Activated T-cell treated with anti-CD3 and anti-CD28 coated beads for 4 hours (primary cell): ENCODE results near the gene HOXB4.

ENCODE experiments used
- DNase-seq: peaks from one replicate; pipeline ENCODE4 v3.0.0-alpha.2; 2020

The HOXB4 gene

GRCh38 chr17:48577946-48578615 is at the start of gene HOXB4:
Gene HOXB4 (minus strand): TSS chr17:48578350. CDS start chr17:48578319, 31 bp downstream.
- DNase-seq: peak; percentile 55

DNA sequence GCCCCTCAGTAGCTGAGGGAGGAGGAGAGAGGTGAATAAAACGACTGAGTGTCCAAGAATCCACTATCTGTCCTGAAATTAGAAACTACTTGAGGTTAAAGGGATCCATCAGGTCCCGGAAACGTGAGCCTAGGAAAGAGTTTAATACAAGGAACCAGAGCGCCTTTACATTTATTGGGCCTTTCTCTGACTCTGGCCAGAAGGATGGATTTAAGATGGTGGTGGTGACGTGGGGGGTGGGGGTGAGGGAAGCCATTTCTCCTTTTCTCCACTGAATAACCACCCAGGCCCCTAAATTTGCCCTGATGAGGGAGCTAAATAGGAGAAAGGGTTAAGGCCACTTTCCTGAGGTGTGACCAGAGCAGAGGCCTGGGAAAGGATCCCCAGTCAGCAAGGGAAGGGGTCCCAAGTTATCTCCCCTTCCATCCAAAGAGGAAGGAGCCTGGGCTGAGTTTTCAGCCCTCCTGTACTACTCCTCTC is 49.0 kb upstream of the HOXB4 start:
- no peak for DNase-seq

GRCh38 chr17:48626245-48627117 is 48.3 kb upstream of the HOXB4 start, which contains the start of gene HOXB9:
Gene HOXB9 (minus strand): TSS chr17:48626358. CDS start chr17:48626269, 89 bp downstream.
- DNase-seq: peak; percentile 60

- no peak for DNase-seq
These were observed 47.5 kb upstream of the HOXB4 start for GRCh38 chr17:48625495-48626244.

- DNase-seq: no peak
These were observed 46.7 kb upstream of the HOXB4 start for GRCh38 chr17:48624544-48625494.

DNA sequence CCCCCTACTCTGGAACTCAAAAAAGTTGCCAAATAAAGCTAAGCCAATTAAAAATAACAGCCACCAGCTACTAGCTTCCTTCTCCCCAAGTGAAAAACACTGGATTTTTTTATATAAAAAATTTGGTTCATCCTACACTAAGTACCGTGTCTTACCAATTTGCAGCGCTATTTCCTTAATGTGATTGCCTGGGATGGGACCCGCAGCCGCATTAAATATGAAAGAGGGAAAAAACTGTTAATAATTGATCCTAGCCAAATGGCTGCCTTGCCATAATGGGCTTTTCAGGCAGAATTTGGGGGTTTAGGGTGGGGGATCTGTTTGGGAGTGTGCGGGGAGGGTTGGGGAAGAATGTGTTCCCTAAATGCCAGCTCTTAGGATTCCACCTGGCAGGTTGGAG is 46.0 kb upstream of the HOXB4 start:
- DNase-seq: no peak

DNA sequence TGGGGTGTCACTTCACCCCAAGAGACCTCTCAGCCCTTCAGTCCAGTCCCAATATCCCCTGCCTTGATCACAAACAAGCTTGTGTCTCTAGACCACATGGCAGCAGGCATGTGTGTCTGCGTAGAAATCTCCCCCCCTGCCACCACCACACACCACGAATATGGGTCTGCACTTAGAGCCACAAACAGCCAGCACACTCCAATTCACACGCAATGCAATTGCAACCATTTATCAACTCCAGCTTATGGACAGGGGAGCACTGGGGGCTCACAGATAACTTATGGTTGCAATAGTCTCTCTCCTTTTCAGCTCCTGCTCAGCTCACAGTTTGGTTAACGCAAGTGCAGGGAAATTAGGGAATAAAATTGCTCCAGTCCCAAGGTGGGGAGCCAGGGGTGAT is 45.4 kb upstream of the HOXB4 start:
- DNase-seq: no peak

GRCh38 chr17:48622857-48623256 is 44.7 kb upstream of the HOXB4 start:
- no peak for DNase-seq

DNA sequence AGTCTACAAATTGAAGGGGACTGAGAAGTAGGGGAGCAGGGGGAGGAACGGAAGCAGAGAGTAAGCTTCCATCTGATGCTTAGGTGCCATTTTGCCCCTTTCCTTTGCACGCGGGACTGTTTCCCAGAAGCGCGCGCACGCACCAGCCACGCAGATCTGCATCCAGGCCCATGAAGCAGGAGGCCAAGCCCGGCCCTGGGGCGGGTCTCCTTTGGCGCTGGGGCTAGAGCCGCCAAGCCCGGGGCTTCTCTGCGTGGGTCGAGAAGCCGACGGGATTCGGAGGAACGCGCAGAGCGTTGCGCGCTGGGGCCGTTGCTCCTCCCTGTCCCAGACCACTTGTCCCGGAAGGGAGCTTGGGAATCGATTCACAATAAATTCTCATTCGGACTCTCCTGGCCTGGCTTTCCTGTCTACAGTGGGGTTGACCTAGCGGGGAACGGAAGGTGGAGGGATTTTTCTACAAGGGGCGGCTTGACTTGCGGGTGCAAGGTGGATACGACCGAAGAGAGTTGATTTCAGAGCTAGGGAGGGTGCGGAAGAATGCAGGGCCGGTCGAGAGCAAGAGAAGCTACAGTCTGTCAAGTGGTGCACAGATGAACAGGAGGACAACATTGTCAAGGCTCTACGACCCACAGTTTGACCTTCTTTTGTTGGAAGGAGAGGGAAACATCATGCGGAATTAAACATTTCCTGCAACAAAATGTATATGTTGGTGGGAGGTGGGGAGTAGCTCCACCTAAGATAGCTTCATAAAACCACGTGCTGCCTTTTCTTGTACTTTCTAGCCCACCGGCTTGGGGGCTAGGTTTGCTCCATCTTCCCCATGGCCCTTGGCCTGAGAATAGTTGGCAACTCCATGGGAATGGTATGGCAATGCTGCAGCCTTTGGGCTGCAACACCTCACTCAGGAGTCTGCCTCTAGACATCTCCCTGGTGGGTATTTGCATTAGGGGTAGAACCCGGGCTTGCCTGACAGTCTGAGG is 43.6 kb upstream of the HOXB4 start:
- DNase-seq: no peak

- no peak for DNase-seq
These were observed 42.5 kb upstream of the HOXB4 start for GRCh38 chr17:48620461-48621139.

- DNase-seq: no peak
These were observed 41.8 kb upstream of the HOXB4 start for GRCh38 chr17:48619826-48620449.

DNA sequence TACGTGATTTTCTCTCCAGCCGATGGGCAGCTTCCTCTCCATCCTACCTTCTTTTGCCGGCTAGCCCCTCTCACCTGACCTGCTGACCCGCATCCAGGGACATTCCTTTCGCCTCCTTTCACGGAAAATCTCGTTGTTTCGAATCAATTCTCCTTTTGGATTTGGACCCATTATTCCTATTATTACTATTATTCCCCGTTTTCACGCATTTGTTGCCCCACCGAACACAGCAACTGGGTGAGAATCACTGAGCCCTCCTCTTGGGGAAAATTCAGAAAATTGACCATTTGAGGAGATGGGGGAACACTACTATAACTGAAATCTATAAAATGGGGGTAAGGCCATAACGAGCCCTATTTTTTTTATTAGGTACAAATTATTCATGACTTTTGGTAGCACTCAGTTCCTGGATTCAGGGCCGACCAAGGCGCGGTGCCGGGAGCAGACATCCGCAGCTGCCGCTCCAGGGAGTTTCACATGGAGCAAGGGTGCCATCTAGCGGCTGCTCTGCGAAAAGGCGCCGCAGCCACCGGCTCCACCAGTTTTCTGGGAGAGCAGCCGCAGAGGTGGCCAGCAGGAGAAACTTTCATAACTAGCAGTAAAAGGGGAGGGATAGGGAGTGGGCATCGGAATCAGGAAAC is 40.2 kb upstream of the HOXB4 start:
- DNase-seq: peak; percentile 80

GRCh38 chr17:48617471-48618255 is 39.5 kb upstream of the HOXB4 start:
- no peak for DNase-seq

DNA sequence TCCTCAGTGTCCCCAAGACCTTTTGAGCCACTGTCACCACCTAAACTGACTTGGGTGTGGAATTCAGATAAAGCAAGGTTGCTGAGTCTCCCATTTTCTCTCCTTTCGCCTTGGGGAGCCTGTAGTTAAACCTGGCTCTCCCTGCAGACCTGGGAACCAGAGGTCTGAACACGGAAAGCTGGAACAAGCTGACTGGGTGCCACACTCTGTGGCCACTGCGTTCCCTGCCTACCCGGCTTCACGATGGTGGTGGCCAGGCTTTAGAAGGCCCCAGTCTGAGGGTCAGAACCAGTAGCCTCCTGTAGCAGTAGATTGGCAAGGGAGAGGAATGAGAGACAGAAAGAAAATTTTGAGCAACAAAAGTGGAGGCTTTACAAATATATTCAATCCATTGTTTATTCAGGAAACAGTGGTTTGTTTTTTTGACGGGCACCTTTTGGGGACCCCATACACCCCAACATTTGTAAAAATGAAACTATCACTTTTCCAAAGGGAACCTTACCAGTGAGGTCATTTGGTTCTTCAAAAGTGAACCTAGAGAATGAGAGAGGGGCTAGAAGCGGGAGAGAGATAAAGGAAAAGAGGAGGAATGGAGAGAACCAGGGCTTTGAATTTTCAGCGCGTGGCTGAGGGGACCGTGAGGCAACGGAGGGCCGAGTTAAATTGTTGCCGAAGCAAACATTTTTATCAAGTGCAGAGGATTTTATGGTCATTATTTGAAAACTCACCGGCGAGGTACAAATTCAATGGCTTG is 38.7 kb upstream of the HOXB4 start:
- DNase-seq: no peak

- no peak for DNase-seq
These were observed 38.0 kb upstream of the HOXB4 start for GRCh38 chr17:48615963-48616716.

DNA sequence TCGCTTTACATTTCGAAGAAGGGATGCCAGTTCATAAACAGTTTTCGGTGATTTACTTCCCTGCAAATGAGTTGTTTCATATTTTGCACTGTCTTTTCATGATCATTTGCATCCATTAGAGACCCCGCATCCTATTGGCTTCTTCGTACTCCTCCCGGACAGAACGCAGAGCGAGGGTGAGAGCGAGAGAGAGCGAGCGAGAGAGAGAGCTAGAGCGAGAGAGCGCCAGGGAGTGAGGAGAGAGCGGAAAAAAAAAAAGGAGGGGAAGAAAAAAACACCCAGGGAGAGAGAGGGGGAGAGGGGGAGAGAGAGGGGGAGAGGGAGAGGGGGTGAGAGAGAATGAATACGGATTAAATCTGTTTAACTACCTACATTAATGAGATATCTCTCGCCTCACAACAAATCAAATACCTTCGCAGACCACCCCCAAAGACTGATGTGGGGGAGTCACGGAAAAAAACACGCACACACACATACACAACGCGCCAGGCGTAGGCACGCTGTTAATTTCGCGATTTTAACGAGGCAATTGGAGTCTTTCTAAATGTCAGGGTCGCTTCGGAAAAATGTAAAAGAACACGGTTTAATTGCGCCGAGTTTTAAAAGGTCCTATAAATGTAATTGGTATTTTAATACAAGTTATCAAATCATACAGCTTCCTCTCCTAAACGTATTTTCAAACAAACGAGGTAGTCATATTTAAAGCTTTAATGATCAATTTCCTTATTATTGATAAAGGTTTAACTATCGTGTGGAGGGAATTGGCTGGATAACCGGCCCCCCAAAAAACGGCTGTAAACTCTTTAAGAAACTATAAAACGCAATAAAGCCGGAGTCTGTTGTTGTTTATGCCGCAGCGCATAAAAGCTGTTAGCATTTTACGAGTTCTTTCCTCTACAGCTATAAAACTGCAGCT is 37.2 kb upstream of the HOXB4 start, which contains the start of gene HOXB8:
Gene HOXB8, minus strand, starts transcription at position 246 of the 916 bp plus-strand sequence. CDS start 588 bp downstream, outside the sequence.
- DNase-seq: no peak
